NCI-H69 (cell line): ENCODE results near the gene STX16.
"Not testable (repeated sequence)": the region's sequence is repeated elsewhere in the genome, so short reads cannot be mapped to it uniquely, and the experiment has no call there.

Experiments
- DNase-seq: peaks from one replicate; lab custom pipeline; 2025; lab: John Stamatoyannopoulos, UW

Gene STX16

DNA sequence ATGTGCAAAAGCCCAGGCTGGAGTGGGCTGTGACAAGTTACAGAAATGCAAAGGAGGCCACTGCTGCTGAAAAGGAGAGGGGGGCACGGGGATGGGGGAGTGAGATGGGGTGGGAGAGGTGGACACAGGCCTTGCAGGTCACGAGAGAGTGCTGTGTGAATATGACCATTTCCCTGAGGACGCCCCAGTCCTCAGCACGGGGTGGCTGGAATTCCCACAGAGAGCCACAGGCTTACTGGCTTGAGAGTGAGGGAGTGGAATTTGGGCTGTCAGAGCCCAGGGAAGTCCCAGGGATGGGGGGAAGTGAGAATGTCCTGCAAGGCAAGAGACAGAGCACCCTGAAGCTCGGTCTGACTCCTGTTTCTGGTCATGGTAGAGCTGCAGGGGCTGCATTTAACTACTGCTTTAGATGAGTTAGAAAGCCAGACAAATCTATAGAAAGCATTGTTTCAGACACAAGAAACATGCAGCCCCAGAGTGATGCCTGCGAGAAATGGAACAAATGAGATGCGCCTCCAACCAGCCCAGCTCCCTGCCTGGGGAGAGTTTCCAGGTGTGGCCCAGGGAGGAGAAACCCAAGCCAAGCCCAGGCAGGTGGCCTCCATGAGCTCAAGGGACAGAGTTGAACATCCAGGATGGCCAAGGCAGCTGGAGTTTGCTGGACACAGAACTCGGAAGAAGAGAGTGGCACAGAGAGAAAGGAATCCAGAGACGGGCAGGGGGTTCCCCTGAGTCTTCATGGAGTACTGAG, 72.0 kb downstream of the STX16 start:
- DNase-seq: no peak

DNA sequence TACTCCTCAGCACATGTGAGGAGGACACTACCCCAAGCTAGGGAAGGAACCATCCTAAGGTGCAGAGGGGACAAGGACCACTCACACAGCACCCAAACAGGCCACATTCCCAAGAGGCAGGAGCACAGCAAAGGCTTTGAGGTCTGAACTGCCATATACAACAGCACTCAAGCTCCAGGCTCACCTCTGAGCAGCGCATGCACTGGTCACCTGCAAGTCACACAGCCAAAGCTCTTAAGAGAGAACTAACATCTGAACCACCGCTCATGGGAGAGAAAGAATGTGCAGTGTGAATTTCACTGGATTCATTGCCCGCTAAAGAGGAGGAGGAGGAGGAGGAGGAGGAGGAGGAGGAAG, 72.5 kb downstream of the STX16 start:
- no peak for DNase-seq

DNA sequence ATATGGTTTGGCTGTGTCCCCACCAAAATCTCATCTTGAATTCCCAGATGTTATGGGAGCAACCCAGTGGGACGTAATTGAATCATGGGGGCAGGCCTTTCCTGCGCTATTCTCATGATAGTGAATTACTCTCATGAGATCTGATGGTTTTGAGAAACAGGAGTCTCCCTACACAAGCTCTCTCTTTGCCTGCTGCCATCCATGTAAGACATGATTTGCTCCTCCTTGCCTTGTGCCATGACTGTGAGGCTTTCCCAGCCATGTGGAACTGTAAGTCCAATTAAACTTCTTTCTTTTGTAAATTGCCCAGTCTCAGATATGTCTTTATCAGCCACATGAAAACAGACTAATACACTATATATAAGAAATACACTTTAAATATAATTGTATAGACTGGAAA, 75.1 kb downstream of the STX16 start:
- not testable (repeated sequence) for DNase-seq
